HG03097 (cell line): ENCODE results near the gene CPM.
"Not testable (repeated sequence)": the region's sequence is repeated elsewhere in the genome, so short reads cannot be mapped to it uniquely, and the experiment has no call there.

ENCODE experiments used
- ATAC-seq: cut with Tn5 transposase; IDR thresholded peaks from one replicate; pipeline ENCODE4 v1.9.1; 2021; ENCODE audit not compliant: unreplicated experiment, low FRiP score

Gene CPM

DNA sequence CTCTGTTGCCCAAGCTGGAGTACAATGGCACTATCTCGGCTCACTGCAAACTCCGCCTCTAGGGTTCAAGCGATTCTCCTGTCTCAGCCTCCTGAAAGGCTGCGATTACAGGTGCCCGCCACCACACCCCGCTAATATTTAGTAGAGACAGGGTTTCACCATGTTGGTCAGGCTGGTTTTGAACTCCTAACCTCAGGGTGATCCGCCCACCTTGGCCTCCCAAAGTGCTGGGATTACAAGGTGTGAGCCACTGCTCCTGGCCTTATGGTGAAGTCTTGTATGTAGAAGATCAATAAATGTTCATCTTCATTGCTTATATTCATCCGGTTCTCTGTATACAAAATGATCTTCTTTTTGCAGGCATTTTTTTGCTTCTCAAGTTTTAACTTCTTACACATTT lies 77.2 kb downstream of the CPM start:
- ATAC-seq: no peak

- no peak for ATAC-seq
Observed at GRCh38 chr12:68855111-68855510, 77.9 kb downstream of the CPM start.

- no peak for ATAC-seq
Observed at GRCh38 chr12:68854554-68854953, 78.4 kb downstream of the CPM start.

GRCh38 chr12:68854078-68854468 lies 78.9 kb downstream of the CPM start:
- no peak for ATAC-seq

GRCh38 chr12:68853396-68854077 lies 79.4 kb downstream of the CPM start:
- ATAC-seq: no peak

DNA sequence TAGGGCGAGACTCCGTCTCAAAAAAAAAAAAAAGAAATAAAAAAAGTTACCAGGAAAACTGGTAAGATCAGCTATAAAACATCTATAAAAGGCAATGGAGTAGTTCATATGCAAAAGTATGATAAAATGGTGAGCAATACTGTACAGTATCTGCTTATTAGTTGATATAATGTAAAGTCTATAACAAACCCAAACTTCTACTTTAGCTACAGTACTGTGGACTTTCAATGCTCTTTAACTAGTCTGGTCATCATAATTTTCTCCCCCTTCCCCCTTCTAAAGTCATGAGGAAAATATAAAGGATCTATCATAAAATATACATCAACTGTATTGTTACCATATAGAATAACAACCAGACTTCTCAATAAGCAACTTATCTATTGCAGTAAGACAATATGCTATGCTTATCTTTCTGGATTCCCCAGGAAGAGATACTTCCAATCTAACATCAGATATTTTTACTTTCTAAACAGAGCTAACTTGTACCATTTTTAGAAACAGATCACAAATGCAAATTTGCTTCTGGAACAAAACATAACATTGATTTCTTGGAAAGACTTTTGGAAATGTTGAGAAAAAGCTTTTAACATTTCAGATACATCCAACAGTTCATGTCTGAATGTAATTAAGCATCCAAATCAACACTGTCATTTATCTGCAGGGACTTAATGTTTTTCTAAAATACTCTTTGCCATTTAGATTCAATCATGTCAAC lies 81.2 kb downstream of the CPM start:
- no peak for ATAC-seq

GRCh38 chr12:68850390-68850789 lies 82.6 kb downstream of the CPM start:
- no peak for ATAC-seq

DNA sequence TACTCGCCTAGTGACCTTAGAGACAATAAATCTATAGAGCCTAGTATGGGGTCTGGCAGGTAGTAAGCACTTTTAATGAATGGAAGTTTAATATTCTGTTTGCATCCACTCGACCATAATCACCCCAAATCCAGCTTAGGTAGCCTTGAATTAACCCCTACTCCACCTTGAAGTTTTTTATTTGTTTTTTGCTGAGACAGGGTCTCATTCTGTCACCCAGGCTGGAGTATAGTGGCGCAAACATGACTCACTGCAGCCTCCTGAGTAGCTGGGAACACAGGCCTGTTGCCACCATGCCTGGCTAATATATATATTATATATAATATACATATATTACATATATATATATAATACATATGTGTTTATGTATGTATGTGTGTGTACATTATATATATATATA lies 86.2 kb downstream of the CPM start:
- no peak for ATAC-seq

DNA sequence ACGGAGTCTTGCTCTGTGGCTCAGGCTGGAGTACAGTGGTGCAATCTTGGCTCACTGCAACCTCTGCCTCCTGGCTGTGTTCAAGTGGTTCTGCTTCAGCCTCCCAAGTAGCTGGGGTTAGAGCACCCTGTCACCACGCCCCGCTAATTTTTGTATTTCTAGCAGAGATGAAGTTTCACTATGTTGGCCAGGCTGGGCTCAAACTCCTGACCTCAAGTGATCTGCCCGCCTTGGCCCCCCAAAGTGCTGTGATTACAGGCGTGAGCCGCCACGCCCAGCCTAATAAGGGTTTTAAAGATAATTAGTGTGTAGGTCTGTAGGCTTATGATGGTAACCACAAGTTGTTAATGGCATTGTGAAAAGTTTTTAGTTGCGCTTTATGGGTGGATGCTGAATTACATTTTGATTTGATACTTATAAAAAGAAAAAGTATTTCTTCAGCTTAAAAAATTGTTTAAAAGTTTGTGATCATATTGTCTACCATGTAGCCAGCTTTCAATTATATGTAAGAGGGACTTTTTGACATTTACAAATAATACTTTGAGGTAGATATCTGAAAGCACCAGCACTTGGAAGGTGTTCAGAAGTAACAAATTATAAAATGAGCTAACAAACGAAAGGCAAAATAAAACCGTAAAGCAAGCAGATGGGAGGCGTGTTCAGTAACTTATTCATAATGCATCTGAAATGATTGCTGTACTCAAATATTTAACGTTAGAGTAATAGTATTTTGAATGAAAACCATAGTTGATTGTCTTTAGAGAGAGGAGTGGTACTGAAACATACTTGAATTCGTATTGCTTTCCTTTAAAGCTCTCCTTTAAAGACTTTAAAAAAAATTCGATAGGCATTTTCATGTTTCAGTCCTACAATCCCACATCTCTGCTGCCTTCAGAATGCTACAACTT lies 87.9 kb downstream of the CPM start:
- ATAC-seq: no peak

- ATAC-seq: no peak
Observed at GRCh38 chr12:68844318-68844745, 88.6 kb downstream of the CPM start.

DNA sequence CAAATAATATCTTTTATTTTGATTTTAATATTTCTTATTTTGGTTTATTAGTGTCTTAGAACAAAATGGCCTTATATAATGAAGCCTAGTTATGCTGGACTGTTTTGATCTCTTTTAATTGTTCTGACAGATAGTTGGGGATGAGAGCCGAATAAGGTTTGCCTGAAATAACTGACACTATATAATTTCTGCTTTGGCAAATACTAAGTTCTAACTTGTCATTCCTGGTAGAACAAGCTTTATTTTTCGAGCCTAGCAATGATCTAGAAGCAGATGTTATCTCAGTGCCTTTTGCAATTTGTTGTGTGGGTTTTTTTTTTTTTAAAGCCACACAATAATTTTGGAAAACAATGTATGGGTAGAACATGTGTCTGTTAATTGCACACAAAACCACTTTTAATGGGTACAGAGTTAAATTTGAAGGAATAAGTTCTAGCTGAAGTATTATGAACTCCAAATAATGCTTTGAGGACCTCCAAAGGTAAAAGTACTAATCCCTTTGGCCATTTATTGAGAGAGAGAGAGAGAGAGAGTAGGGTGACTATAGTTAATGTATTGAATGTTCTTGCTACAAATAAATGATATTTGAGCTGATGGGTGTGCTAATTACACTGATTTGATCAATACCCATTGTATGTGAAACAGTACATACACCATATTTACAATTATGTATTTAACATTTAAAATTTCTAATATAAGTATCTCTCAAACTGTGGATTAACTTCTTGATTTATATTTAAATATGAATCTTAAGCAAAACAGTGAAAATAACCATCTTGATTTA lies 90.0 kb downstream of the CPM start:
- no peak for ATAC-seq

DNA sequence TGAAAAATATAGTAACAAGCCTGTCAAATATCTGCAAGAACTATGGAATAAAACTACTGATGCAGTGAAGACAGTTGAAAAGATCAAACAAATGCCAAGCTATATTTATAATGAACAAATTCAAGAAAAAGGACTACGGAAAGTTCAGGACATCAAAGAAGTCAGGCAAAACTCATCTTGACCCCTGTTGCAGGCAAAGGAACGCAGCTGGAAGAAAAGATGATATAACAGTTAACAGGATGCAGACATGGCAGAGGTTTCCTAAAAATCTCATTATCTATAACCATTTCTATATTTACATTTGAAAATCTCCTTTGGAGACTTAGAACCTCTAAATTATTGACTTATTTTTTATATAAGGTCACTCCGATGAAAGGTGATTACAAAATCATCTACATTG lies 90.8 kb downstream of the CPM start:
- ATAC-seq: no peak

DNA sequence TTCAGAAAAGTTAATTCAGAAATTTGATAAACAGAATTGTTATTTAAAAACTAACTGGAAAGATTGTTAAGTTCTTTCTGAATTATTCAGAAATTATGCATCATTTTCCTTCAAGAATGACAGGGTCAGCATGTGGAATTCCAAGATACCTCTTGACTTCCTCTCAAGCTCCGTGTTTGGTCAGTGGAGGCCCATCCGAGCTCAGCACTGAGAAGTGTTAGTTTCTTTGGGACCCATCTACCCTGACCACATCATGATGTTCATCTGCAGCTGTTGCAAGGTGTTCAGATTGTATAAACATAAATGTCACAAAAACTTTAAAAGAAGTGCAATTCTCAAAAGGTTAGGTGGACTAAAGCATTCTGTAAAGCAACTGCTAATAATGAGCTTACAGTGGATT lies 91.3 kb downstream of the CPM start:
- no peak for ATAC-seq

- ATAC-seq: not testable (repeated sequence)
Observed at GRCh38 chr12:68841175-68841574, 91.8 kb downstream of the CPM start.

DNA sequence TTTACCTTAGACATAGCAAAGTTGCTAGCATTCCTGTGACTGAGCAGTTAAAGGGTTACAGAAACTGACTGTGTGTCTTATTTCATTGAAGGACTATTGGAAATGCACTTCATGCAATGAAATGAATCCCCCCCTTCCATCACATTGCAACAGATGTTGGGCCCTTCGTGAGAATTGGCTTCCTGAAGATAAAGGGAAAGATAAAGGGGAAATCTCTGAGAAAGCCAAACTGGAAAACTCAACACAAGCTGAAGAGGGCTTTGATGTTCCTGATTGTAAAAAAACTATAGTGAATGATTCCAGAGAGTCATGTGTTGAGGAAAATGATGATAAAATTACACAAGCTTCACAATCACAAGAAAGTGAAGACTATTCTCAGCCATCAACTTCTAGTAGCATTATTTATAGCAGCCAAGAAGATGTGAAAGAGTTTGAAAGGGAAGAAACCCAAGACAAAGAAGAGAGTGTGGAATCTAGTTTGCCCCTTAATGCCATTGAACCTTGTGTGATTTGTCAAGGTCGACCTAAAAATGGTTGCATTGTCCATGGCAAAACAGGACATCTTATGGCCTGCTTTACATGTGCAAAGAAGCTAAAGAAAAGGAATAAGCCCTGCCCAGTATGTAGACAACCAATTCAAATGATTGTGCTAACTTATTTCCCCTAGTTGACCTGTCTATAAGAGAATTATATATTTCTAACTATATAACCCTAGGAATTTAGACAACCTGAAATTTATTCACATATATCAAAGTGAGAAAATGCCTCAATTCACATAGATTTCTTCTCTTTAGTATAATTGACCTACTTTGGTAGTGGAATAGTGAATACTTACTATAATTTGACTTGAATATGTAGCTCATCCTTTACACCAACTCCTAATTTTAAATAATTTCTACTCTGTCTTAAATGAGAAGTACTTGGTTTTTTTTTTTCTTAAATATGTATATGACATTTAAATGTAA lies 93.5 kb downstream of the CPM start:
- no peak for ATAC-seq

- no peak for ATAC-seq
Observed at GRCh38 chr12:68838046-68838886, 94.7 kb downstream of the CPM start.

- ATAC-seq: no peak
Observed at GRCh38 chr12:68837215-68837614, 95.8 kb downstream of the CPM start.

- no peak for ATAC-seq
Observed at GRCh38 chr12:68835333-68835908, 97.5 kb downstream of the CPM start.
